AG04450 (cell line): ENCODE measurements around the gene ALS2. TPM values are rescaled to one million over a fixed set of nuclear protein-coding genes. Genes with fewer than 3 reads are reported as not detected.

Experiments
- CTCF ChIA-PET: fragments of 300-600, 350-600 bp; formaldehyde crosslinking; extraction: SDS; loops from one replicate; lab custom pipeline; 2022; ENCODE audit warnings: antibody characterized with exemption, inconsistent platforms; lab: Charles Lee
- POLR2A ChIA-PET: fragments of 350-600 bp; formaldehyde crosslinking; extraction: SDS; loops from one replicate; lab custom pipeline; 2021; ENCODE audit warnings: antibody characterized with exemption, inconsistent platforms; lab: Yijun Ruan, JAX
- DNase-seq: peaks from one replicate; pipeline ENCODE4 v3.0.0-alpha.2; 2011; ENCODE audit warnings: low read depth, low spot score
- H3K27ac ChIP-seq: one replicate; pipeline ENCODE4 v1.5.1; 2012; ENCODE audit warnings: low read depth, low read length, control low read depth
- H3K27me3 ChIP-seq: one replicate; pipeline ENCODE4 v1.6.0; 2012; ENCODE audit warnings: low read length; ENCODE audit not compliant: control insufficient read depth, insufficient read depth
- H3K4me3 ChIP-seq: 2 replicates; pipeline ENCODE4 v1.5.1; 2011; ENCODE audit warnings: mild to moderate bottlenecking, low read depth, low read length, control low read depth
- H3K9me3 ChIP-seq: 2 replicates; pipeline ENCODE4 v1.5.1; 2012; ENCODE audit warnings: low read length; ENCODE audit not compliant: control insufficient read depth, insufficient read depth
- CTCF ChIP-seq: IDR thresholded peaks from 2 replicates; pipeline ENCODE4 v1.5.1; 2011; ENCODE audit warnings: low read depth, low read length, control low read depth, inconsistent platforms
- polyA plus RNA-seq: library from polyadenylated mRNA; depleted of rRNA; stranded (reverse); fragments of >200 nt; gene quantifications from 2 replicates; pipeline ENCODE4 v1.2.3, GENCODE V29; 2011

ALS2 gene
- polyA plus RNA-seq, 1 experiment = 21.9 TPM

DNA sequence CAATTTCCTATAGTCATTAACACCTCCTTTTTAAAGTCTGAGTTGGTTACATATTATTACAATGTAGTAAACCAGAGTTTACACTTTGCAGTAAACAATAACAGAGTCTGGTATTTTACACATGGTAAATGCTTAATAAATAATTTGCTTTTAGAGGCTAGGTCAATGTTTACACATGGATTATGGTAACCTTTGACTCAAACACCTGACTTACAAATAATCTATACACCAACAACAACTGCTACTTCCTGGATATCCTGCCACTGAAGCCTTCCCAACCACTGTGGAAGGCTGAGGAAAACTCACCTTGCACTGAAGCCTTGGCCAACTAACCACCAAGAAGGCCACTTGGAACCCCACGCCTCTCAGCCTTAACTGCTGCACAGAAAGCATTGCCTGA lies 5.4 kb downstream of the ALS2 start:
- ChIA-PET POLR2A (interaction anchor here (0.9 kb wide), 1 partner anchor 411 kb away, joined by 3 read pairs; no protein-coding TSS in a partner anchor), CTCF (no interaction called here)
- no peak for DNase-seq
- peaks cover under 1% of the 10 kb centered on the region; the same call in 1 of the 2 replicates for H3K9me3 ChIP-seq
- H3K27ac ChIP-seq = no peak overlapping the region
- no peak overlapping the region for H3K4me3 ChIP-seq
- TF ChIP-seq CTCF = no peak
- H3K27me3 ChIP-seq = no peaks in the 10 kb centered on the region

- ChIA-PET CTCF (no interaction called here), POLR2A (interaction anchor here (0.9 kb wide), 1 partner anchor 411 kb away, joined by 3 read pairs; no protein-coding TSS in a partner anchor)
- no peak overlapping the region for H3K27ac ChIP-seq
- H3K27me3 ChIP-seq = no peaks in the 10 kb centered on the region
- TF ChIP-seq CTCF = no peak
- DNase-seq = no peak
- no peaks in the 10 kb centered on the region for H3K9me3 ChIP-seq
- no peak overlapping the region for H3K4me3 ChIP-seq
Observed at GRCh38 chr2:201774546-201774945, 6.2 kb downstream of the ALS2 start.

GRCh38 chr2:201773990-201774389 lies 6.7 kb downstream of the ALS2 start:
- H3K27ac ChIP-seq = no peak overlapping the region
- ChIA-PET CTCF (no interaction called here), POLR2A (no interaction called here)
- no peaks in the 10 kb centered on the region for H3K9me3 ChIP-seq
- no peak overlapping the region for H3K4me3 ChIP-seq
- no peak for DNase-seq
- no peaks in the 10 kb centered on the region for H3K27me3 ChIP-seq
- TF ChIP-seq CTCF = no peak

- Histone ChIP-seq H3K27me3 (no peaks in the 10 kb centered on the region), H3K27ac (no peak overlapping the region), H3K4me3 (no peak overlapping the region), H3K9me3 (no peaks in the 10 kb centered on the region)
- TF ChIP-seq CTCF = no peak
- POLR2A ChIA-PET = interaction anchor here (0.7 to 2.0 kb wide), 2 partner anchors 11 to 85 kb away, joined by 4 to 8 read pairs; partner anchors contain the start of gene ALS2
- no peak for DNase-seq
- CTCF ChIA-PET = interaction anchor here (1.0 kb wide), 1 partner anchor 538 kb away, joined by 4 read pairs; no protein-coding TSS in a partner anchor
Observed at GRCh38 chr2:201769666-201770373, 10.9 kb downstream of the ALS2 start.

- H3K27me3 ChIP-seq = no peaks in the 10 kb centered on the region
- ChIA-PET CTCF (interaction anchor here (1.0 kb wide), 2 partner anchors 410 to 537 kb away, joined by 4 to 5 read pairs; no protein-coding TSS in a partner anchor), POLR2A (interaction anchor here (0.7 to 2.0 kb wide), 5 partner anchors 12 to 882 kb away, joined by 3 to 8 read pairs (median 4); partner anchors contain the start of gene ALS2)
- TF ChIP-seq CTCF = no peak
- H3K27ac ChIP-seq = no peak overlapping the region
- no peak for DNase-seq
- H3K4me3 ChIP-seq = no peak overlapping the region
- H3K9me3 ChIP-seq = no peaks in the 10 kb centered on the region
Observed at GRCh38 chr2:201768918-201769317, 11.8 kb downstream of the ALS2 start.
